Right lobe of liver (tissue), 4 donors: ENCODE data around the gene HMG20B.

Source experiments
- CTCF ChIP-seq, 4 donors: fragments of 200-600 bp in 3 of 4; fragments of 450-650 bp in 1 of 4; IDR thresholded peaks; one replicate each; pipeline versions ENCODE4 v1.5.1 to v1.8.0; 2016 to 2022; ENCODE audit warnings: antibody characterized with exemption in 4 of 4, mild to moderate bottlenecking in 2 of 4
- POLR2A ChIP-seq: fragments of 450-650 bp; IDR thresholded peaks from one replicate; pipeline ENCODE4 v1.6.1; 2017; ENCODE audit warnings: antibody characterized with exemption, mild to moderate bottlenecking
- donor health status: DM: no; HTN: no; CAD: no.
- donor health status: DM: no; HTN: no; CAD: no.
- donor health status: DM: no; HTN: yes; CAD: no.

- TF ChIP-seq POLR2A (no peak), CTCF (IDR thresholded peaks at IDR 0.05) (no peak)
These were observed 27.0 kb downstream of the HMG20B start for GRCh38 chr19:3599776-3600187.
